ENCODE data around the gene ZNF440.
"Not testable (repeated sequence)": the region's sequence is repeated elsewhere in the genome, so short reads cannot be mapped to it uniquely, and the experiment has no call there.

ZNF440 gene

GRCh38 chr19:11848594-11849469 lies 34.8 kb downstream of the ZNF440 start, which contains the start of gene ZNF439:
Gene ZNF439 (plus strand): TSS chr19:11848726. CDS start chr19:11848868, 142 bp downstream.
- no peak within 1 kb of the TSS for H3K27ac ChIP-seq (ENCODE audit: low read depth, low read length)
- no peak within 1 kb of the TSS for H3K4me2 ChIP-seq (ENCODE audit: low read length)
- WGBS (ENCODE audit: extremely low coverage, insufficient coverage, low lambda C conversion rate) = no CpG with 5 or more reads among the region's 59 CpGs
- H3K79me1 ChIP-seq (ENCODE audit: low read length) = no peaks in the 10 kb centered on the region
- H2AK5ac ChIP-seq (ENCODE audit: low read length) = no peak within 1 kb of the TSS
- H2BK120ac ChIP-seq (ENCODE audit: low read depth, low read length) = no peak within 1 kb of the TSS
- H3K9ac ChIP-seq (ENCODE audit: low read length) = no peak within 1 kb of the TSS
- H3K4ac ChIP-seq (ENCODE audit: low read depth, low read length) = no peak within 1 kb of the TSS
- no peak within 1 kb of the TSS for H2BK15ac ChIP-seq (replicated peaks; ENCODE audit: low read depth)
- H3K79me2 ChIP-seq (ENCODE audit: control insufficient read depth, insufficient read depth, low read length) = no peaks in the 10 kb centered on the region
- H3K4me3 ChIP-seq (ENCODE audit: low read length) = no peak within 1 kb of the TSS
- no peaks in the 10 kb centered on the region for H3K27me3 ChIP-seq (ENCODE audit: insufficient read depth, low read length, poor library complexity)
- no peak within 1 kb of the TSS for H2BK5ac ChIP-seq (ENCODE audit: low read length)
- no peaks in the 10 kb centered on the region for H3K36me3 ChIP-seq (ENCODE audit: control insufficient read depth, insufficient read depth, low read length)
- no peak within 1 kb of the TSS for H3K56ac ChIP-seq (ENCODE audit: low read length)
- no peaks in the 10 kb centered on the region for H3K4me1 ChIP-seq (ENCODE audit: control insufficient read depth, low read depth, low read length)
- no peak within 1 kb of the TSS for H4K5ac ChIP-seq (ENCODE audit: low read length)
- H3K18ac ChIP-seq (ENCODE audit: low read length) = no peak within 1 kb of the TSS
- peak; percentile 68 for DNase-seq
- no peak within 1 kb of the TSS for H4K8ac ChIP-seq (ENCODE audit: low read depth, low read length)
- no peak within 1 kb of the TSS for H3K23ac ChIP-seq (ENCODE audit: low read length)

- H3K36me3 ChIP-seq (ENCODE audit: control insufficient read depth, insufficient read depth, low read length); H2BK120ac ChIP-seq (ENCODE audit: low read depth, low read length); H3K23ac ChIP-seq (ENCODE audit: low read length); H3K4ac ChIP-seq (ENCODE audit: low read depth, low read length); DNase-seq; H3K4me2 ChIP-seq (ENCODE audit: low read length); H3K9ac ChIP-seq (ENCODE audit: low read length); H4K8ac ChIP-seq (ENCODE audit: low read depth, low read length); H2BK5ac ChIP-seq (ENCODE audit: low read length); H3K56ac ChIP-seq (ENCODE audit: low read length); H3K79me2 ChIP-seq (ENCODE audit: control insufficient read depth, insufficient read depth, low read length); H3K18ac ChIP-seq (ENCODE audit: low read length); H3K4me1 ChIP-seq (ENCODE audit: control insufficient read depth, low read depth, low read length); H4K5ac ChIP-seq (ENCODE audit: low read length); H3K27ac ChIP-seq (ENCODE audit: low read depth, low read length); H2AK5ac ChIP-seq (ENCODE audit: low read length); H3K79me1 ChIP-seq (ENCODE audit: low read length); H2BK15ac ChIP-seq (replicated peaks; ENCODE audit: low read depth); H3K27me3 ChIP-seq (ENCODE audit: insufficient read depth, low read length, poor library complexity); H3K4me3 ChIP-seq (ENCODE audit: low read length): not testable (repeated sequence)
- WGBS (ENCODE audit: extremely low coverage, insufficient coverage, low lambda C conversion rate) = no CpG with 5 or more reads among the region's 4 CpGs
Measured at GRCh38 chr19:11850289-11850688, 36.2 kb downstream of the ZNF440 start.

- H3K79me2 ChIP-seq (ENCODE audit: control insufficient read depth, insufficient read depth, low read length) = no peaks in the 10 kb centered on the region
- no peak overlapping the region for H4K8ac ChIP-seq (ENCODE audit: low read depth, low read length)
- no peaks in the 10 kb centered on the region for H3K36me3 ChIP-seq (ENCODE audit: control insufficient read depth, insufficient read depth, low read length)
- no peak overlapping the region for H2BK5ac ChIP-seq (ENCODE audit: low read length)
- no peak overlapping the region for H3K4ac ChIP-seq (ENCODE audit: low read depth, low read length)
- DNase-seq = no peak
- H3K9ac ChIP-seq (ENCODE audit: low read length) = no peak overlapping the region
- H3K18ac ChIP-seq (ENCODE audit: low read length) = no peak overlapping the region
- no peak overlapping the region for H3K23ac ChIP-seq (ENCODE audit: low read length)
- H3K79me1 ChIP-seq (ENCODE audit: low read length) = no peaks in the 10 kb centered on the region
- H3K27ac ChIP-seq (ENCODE audit: low read depth, low read length) = no peak overlapping the region
- no peaks in the 10 kb centered on the region for H3K27me3 ChIP-seq (ENCODE audit: insufficient read depth, low read length, poor library complexity)
- H2AK5ac ChIP-seq (ENCODE audit: low read length) = no peak overlapping the region
- no peak overlapping the region for H3K4me2 ChIP-seq (ENCODE audit: low read length)
- H4K5ac ChIP-seq (ENCODE audit: low read length) = no peak overlapping the region
- no peak overlapping the region for H2BK15ac ChIP-seq (replicated peaks; ENCODE audit: low read depth)
- no peak overlapping the region for H3K56ac ChIP-seq (ENCODE audit: low read length)
- H3K4me1 ChIP-seq (ENCODE audit: control insufficient read depth, low read depth, low read length) = no peaks in the 10 kb centered on the region
- no CpG with 5 or more reads among the region's 3 CpGs for WGBS (ENCODE audit: extremely low coverage, insufficient coverage, low lambda C conversion rate)
- no peak overlapping the region for H2BK120ac ChIP-seq (ENCODE audit: low read depth, low read length)
- no peak overlapping the region for H3K4me3 ChIP-seq (ENCODE audit: low read length)
Measured at GRCh38 chr19:11853358-11853757, 39.3 kb downstream of the ZNF440 start.

GRCh38 chr19:11856596-11857250 lies 42.6 kb downstream of the ZNF440 start:
- H4K5ac ChIP-seq (ENCODE audit: low read length) = no peak overlapping the region
- no CpG with 5 or more reads among the region's 12 CpGs for WGBS (ENCODE audit: extremely low coverage, insufficient coverage, low lambda C conversion rate)
- no peak overlapping the region for H2BK15ac ChIP-seq (replicated peaks; ENCODE audit: low read depth)
- H2AK5ac ChIP-seq (ENCODE audit: low read length) = no peak overlapping the region
- H3K79me1 ChIP-seq (ENCODE audit: low read length) = no peaks in the 10 kb centered on the region
- no peaks in the 10 kb centered on the region for H3K79me2 ChIP-seq (ENCODE audit: control insufficient read depth, insufficient read depth, low read length)
- H4K8ac ChIP-seq (ENCODE audit: low read depth, low read length) = no peak overlapping the region
- no peak overlapping the region for H3K4me2 ChIP-seq (ENCODE audit: low read length)
- H3K18ac ChIP-seq (ENCODE audit: low read length) = no peak overlapping the region
- no peak overlapping the region for H2BK120ac ChIP-seq (ENCODE audit: low read depth, low read length)
- H3K9ac ChIP-seq (ENCODE audit: low read length) = no peak overlapping the region
- H3K27ac ChIP-seq (ENCODE audit: low read depth, low read length) = no peak overlapping the region
- H3K4me1 ChIP-seq (ENCODE audit: control insufficient read depth, low read depth, low read length) = no peaks in the 10 kb centered on the region
- no peak overlapping the region for H3K4me3 ChIP-seq (ENCODE audit: low read length)
- H2BK5ac ChIP-seq (ENCODE audit: low read length) = no peak overlapping the region
- H3K4ac ChIP-seq (ENCODE audit: low read depth, low read length) = no peak overlapping the region
- H3K56ac ChIP-seq (ENCODE audit: low read length) = no peak overlapping the region
- no peaks in the 10 kb centered on the region for H3K36me3 ChIP-seq (ENCODE audit: control insufficient read depth, insufficient read depth, low read length)
- no peak for DNase-seq
- no peak overlapping the region for H3K23ac ChIP-seq (ENCODE audit: low read length)
- no peaks in the 10 kb centered on the region for H3K27me3 ChIP-seq (ENCODE audit: insufficient read depth, low read length, poor library complexity)

GRCh38 chr19:11860721-11861120 lies 46.6 kb downstream of the ZNF440 start:
- Histone ChIP-seq H3K79me2 (ENCODE audit: control insufficient read depth, insufficient read depth, low read length) (no peaks in the 10 kb centered on the region), H3K79me1 (ENCODE audit: low read length) (no peaks in the 10 kb centered on the region), H2BK15ac (replicated peaks; ENCODE audit: low read depth) (no peak overlapping the region), H3K36me3 (ENCODE audit: control insufficient read depth, insufficient read depth, low read length) (no peaks in the 10 kb centered on the region), H2BK120ac (ENCODE audit: low read depth, low read length) (no peak overlapping the region), H3K27me3 (ENCODE audit: insufficient read depth, low read length, poor library complexity) (no peaks in the 10 kb centered on the region), H4K5ac (ENCODE audit: low read length) (no peak overlapping the region), H3K56ac (ENCODE audit: low read length) (no peak overlapping the region), H4K8ac (ENCODE audit: low read depth, low read length) (no peak overlapping the region), H2BK5ac (ENCODE audit: low read length) (no peak overlapping the region), H3K18ac (ENCODE audit: low read length) (no peak overlapping the region), H3K27ac (ENCODE audit: low read depth, low read length) (no peak overlapping the region), H3K4me2 (ENCODE audit: low read length) (no peak overlapping the region), H3K4me3 (ENCODE audit: low read length) (no peak overlapping the region), H3K9ac (ENCODE audit: low read length) (no peak overlapping the region), H3K23ac (ENCODE audit: low read length) (no peak overlapping the region), H3K4ac (ENCODE audit: low read depth, low read length) (no peak overlapping the region), H3K4me1 (ENCODE audit: control insufficient read depth, low read depth, low read length) (no peaks in the 10 kb centered on the region), H2AK5ac (ENCODE audit: low read length) (no peak overlapping the region)
- no CpG with 5 or more reads among the region's 7 CpGs for WGBS (ENCODE audit: extremely low coverage, insufficient coverage, low lambda C conversion rate)
- DNase-seq = no peak
